CD8-positive, alpha-beta memory T cell (primary cell): ENCODE measurements around the gene BCL2L1. TPM values are rescaled to one million over a fixed set of nuclear protein-coding genes. Genes with fewer than 3 reads are reported as not detected.

Experiments used
- CTCF ChIA-PET: fragments of 350-600 bp; sonication (Branson Sonifier 250); formaldehyde crosslinking; loops from one replicate; lab custom pipeline; 2021; ENCODE audit warnings: antibody characterized with exemption; lab: Charles Lee
- POLR2A ChIA-PET: fragments of 350-600 bp; sonication (Branson Sonifier 250); formaldehyde crosslinking; loops from one replicate; lab custom pipeline; 2021; ENCODE audit warnings: antibody characterized with exemption; lab: Charles Lee
- DNase-seq, 5 donors: peaks; one replicate each; pipeline versions ENCODE4 v3.0.0 to v3.0.0-alpha.2; 2020 to 2022; ENCODE audit warnings: mixed read lengths in 1 of 5
- H3K27ac ChIP-seq: one replicate; pipeline ENCODE4 v1.7.0; 2013; ENCODE audit warnings: low read depth, mild to moderate bottlenecking, low read length, moderate library complexity
- H3K27me3 ChIP-seq: 2 replicates; pipeline ENCODE4 v1.7.0; 2013; ENCODE audit warnings: low read length, mild to moderate bottlenecking; ENCODE audit not compliant: insufficient read depth, poor library complexity, severe bottlenecking
- H3K36me3 ChIP-seq: 2 replicates; pipeline ENCODE4 v1.7.0; 2013; ENCODE audit warnings: mild to moderate bottlenecking, low read length, moderate library complexity; ENCODE audit not compliant: insufficient read depth
- H3K4me1 ChIP-seq: 2 replicates; pipeline ENCODE4 v1.7.0; 2013; ENCODE audit warnings: mild to moderate bottlenecking, low read length, moderate library complexity; ENCODE audit not compliant: insufficient read depth
- H3K4me3 ChIP-seq: 2 replicates; pipeline ENCODE4 v1.7.0; 2013; ENCODE audit warnings: mild to moderate bottlenecking, low read length
- H3K9me3 ChIP-seq: 2 replicates; pipeline ENCODE4 v1.7.0; 2013; ENCODE audit warnings: mild to moderate bottlenecking, low read length
- H3K27ac Mint-ChIP-seq, 8 donors: one replicate each; pipeline ENCODE4 v1.8.0; 2020 to 2021; ENCODE audit warnings: mixed read lengths in 8 of 8, mild to moderate bottlenecking in 6 of 8, inconsistent platforms in 3 of 8, moderate library complexity in 3 of 8
- H3K27me3 Mint-ChIP-seq, 2 donors: one replicate each; pipeline ENCODE4 v1.8.0; 2020 to 2021; ENCODE audit warnings: mixed read lengths in 2 of 2, mild to moderate bottlenecking in 1 of 2, moderate library complexity in 1 of 2
- H3K36me3 Mint-ChIP-seq, 3 donors: one replicate each; pipeline ENCODE4 v1.8.0; 2020 to 2021; ENCODE audit warnings: mixed read lengths in 3 of 3, inconsistent platforms in 1 of 3, mild to moderate bottlenecking in 1 of 3
- H3K4me1 Mint-ChIP-seq, 3 donors: one replicate each; pipeline ENCODE4 v1.8.0; 2020 to 2021; ENCODE audit warnings: mixed read lengths in 3 of 3, inconsistent platforms in 1 of 3, mild to moderate bottlenecking in 1 of 3
- H3K4me3 Mint-ChIP-seq, 7 donors: one replicate each; pipeline ENCODE4 v1.8.0; 2020 to 2021; ENCODE audit warnings: mixed read lengths in 7 of 7, mild to moderate bottlenecking in 6 of 7, moderate library complexity in 4 of 7, inconsistent platforms in 2 of 7
- H3K9me3 Mint-ChIP-seq, 5 donors: one replicate each; pipeline ENCODE4 v1.8.0; 2020 to 2022; ENCODE audit warnings: mixed read lengths in 5 of 5, mild to moderate bottlenecking in 3 of 5, moderate library complexity in 2 of 5, inconsistent platforms in 1 of 5
- polyA plus RNA-seq: library from polyadenylated mRNA; unstranded; fragments of 300-500 nt; fragmentation: Illumina TruSeq; gene quantifications from one replicate; pipeline ENCODE4 v1.2.3, GENCODE V29; 2021
- total RNA-seq, 2 experiments: library from RNA; stranded (reverse); gene quantifications; one replicate each; pipeline ENCODE4 v1.2.3, GENCODE V29; 2021

Gene BCL2L1
- total and polyA plus RNA-seq, 3 experiments from 2014 or later: 32.1 to 328 (median 328) TPM

GRCh38 chr20:31666258-31667042 lies 56.2 kb downstream of the BCL2L1 start:
- H3K36me3 Mint-ChIP-seq: peaks cover 0 to 32% (median 2%) of the 10 kb centered on the region in 3 donors
- Histone ChIP-seq H3K4me1 (peaks cover 57% of the 10 kb centered on the region), H3K9me3 (no peaks in the 10 kb centered on the region), H3K36me3 (peaks cover 8% of the 10 kb centered on the region), H3K27me3 (no peaks in the 10 kb centered on the region), H3K4me3 (no peak overlapping the region), H3K27ac (peak overlapping the region; percentile 69)
- peak overlapping the region in 5 of 7 donors; percentile 45 to 79 (median 72) for H3K4me3 Mint-ChIP-seq
- peaks cover 68 to 73% (median 69%) of the 10 kb centered on the region in 3 donors for H3K4me1 Mint-ChIP-seq
- H3K27ac Mint-ChIP-seq: peak overlapping the region; percentile 75 to 99 (median 92)
- H3K9me3 Mint-ChIP-seq: no peaks in the 10 kb centered on the region
- CTCF ChIA-PET: interaction anchor here (3.1 to 12.2 kb wide), 2 partner anchors 56 to 57 kb away, joined by 68 to 138 read pairs; partner anchors contain the start of gene BCL2L1
- POLR2A ChIA-PET: interaction anchor here (0.6 kb wide), 3 partner anchors 9 to 925 kb away, joined by 3 to 4 read pairs (median 3); no protein-coding TSS in a partner anchor
- H3K27me3 Mint-ChIP-seq: no peaks in the 10 kb centered on the region
- peak in 4 of 5 donors; percentile 37 to 63 (median 55) for DNase-seq

GRCh38 chr20:31665753-31666152 lies 56.9 kb downstream of the BCL2L1 start:
- no peaks in the 10 kb centered on the region for H3K9me3 ChIP-seq
- H3K36me3 ChIP-seq: peaks cover 8% of the 10 kb centered on the region
- Mint-ChIP-seq H3K4me1 (peaks cover 67 to 72% (median 72%) of the 10 kb centered on the region in 3 donors), H3K36me3 (peaks cover 0 to 32% (median 2%) of the 10 kb centered on the region in 3 donors), H3K27me3 (no peaks in the 10 kb centered on the region), H3K9me3 (no peaks in the 10 kb centered on the region), H3K4me3 (no peak overlapping the region), H3K27ac (peak overlapping the region; percentile 75 to 99 (median 88))
- H3K4me3 ChIP-seq: no peak overlapping the region
- POLR2A ChIA-PET: interaction anchor here (2.4 kb wide), 1 partner anchor 57 kb away, joined by 15 read pairs; the partner anchor contains the start of gene BCL2L1
- H3K27ac ChIP-seq: peak overlapping the region; percentile 69
- CTCF ChIA-PET: interaction anchor here (1.2 to 3.1 kb wide), 3 partner anchors 55 to 103 kb away, joined by 3 to 68 read pairs (median 6); partner anchors contain the start of gene BCL2L1
- H3K27me3 ChIP-seq: no peaks in the 10 kb centered on the region
- DNase-seq: no peak
- peaks cover 53% of the 10 kb centered on the region for H3K4me1 ChIP-seq

- Mint-ChIP-seq H3K27me3 (no peaks in the 10 kb centered on the region), H3K4me3 (peak overlapping the region in 1 of 7 donors; percentile 74), H3K9me3 (no peaks in the 10 kb centered on the region), H3K36me3 (peaks cover 0 to 32% (median 2%) of the 10 kb centered on the region in 3 donors), H3K4me1 (peaks cover 62 to 72% (median 69%) of the 10 kb centered on the region in 3 donors), H3K27ac (peak overlapping the region; percentile 17 to 97 (median 88))
- no peak for DNase-seq
- H3K27me3 ChIP-seq: no peaks in the 10 kb centered on the region
- no peak overlapping the region for H3K4me3 ChIP-seq
- H3K4me1 ChIP-seq: peaks cover 49% of the 10 kb centered on the region
- ChIA-PET CTCF (interaction anchor here (1.2 to 3.1 kb wide), 3 partner anchors 56 to 102 kb away, joined by 3 to 68 read pairs (median 6); partner anchors contain the start of gene BCL2L1), POLR2A (interaction anchor here (0.6 to 2.4 kb wide), 2 partner anchors 58 to 92 kb away, joined by 5 to 15 read pairs; partner anchors contain the start of gene BCL2L1)
- H3K9me3 ChIP-seq: no peaks in the 10 kb centered on the region
- H3K27ac ChIP-seq: peak overlapping the region; percentile 69
- H3K36me3 ChIP-seq: peaks cover 8% of the 10 kb centered on the region
These were observed 57.8 kb downstream of the BCL2L1 start for GRCh38 chr20:31664696-31665354.

- POLR2A ChIA-PET: interaction anchor here (2.4 kb wide), 1 partner anchor 59 kb away, joined by 15 read pairs; the partner anchor contains the start of gene BCL2L1
- peak overlapping the region in 2 of 7 donors; percentile 1 to 13 for H3K4me3 Mint-ChIP-seq
- CTCF ChIA-PET: interaction anchor here (0.7 to 3.1 kb wide), 4 partner anchors 12 to 101 kb away, joined by 3 to 68 read pairs (median 5); partner anchors contain the start of gene BCL2L1
- H3K27ac Mint-ChIP-seq: peak overlapping the region; percentile 61 to 97 (median 80)
- no peaks in the 10 kb centered on the region for H3K9me3 Mint-ChIP-seq
- Histone ChIP-seq H3K4me3 (no peak overlapping the region), H3K27me3 (no peaks in the 10 kb centered on the region), H3K36me3 (peaks cover 8% of the 10 kb centered on the region), H3K9me3 (no peaks in the 10 kb centered on the region), H3K27ac (peak overlapping the region; percentile 69), H3K4me1 (peaks cover 46% of the 10 kb centered on the region)
- DNase-seq: no peak
- peaks cover 0 to 29% (median 2%) of the 10 kb centered on the region in 3 donors for H3K36me3 Mint-ChIP-seq
- no peaks in the 10 kb centered on the region for H3K27me3 Mint-ChIP-seq
- peaks cover 55 to 64% (median 61%) of the 10 kb centered on the region in 3 donors for H3K4me1 Mint-ChIP-seq
These were observed 58.6 kb downstream of the BCL2L1 start for GRCh38 chr20:31663838-31664695.

- POLR2A ChIA-PET: interaction anchor here (2.4 kb wide), 1 partner anchor 59 kb away, joined by 15 read pairs; the partner anchor contains the start of gene BCL2L1
- H3K27ac Mint-ChIP-seq: peak overlapping the region in 6 of 8 donors; percentile 69 to 97 (median 80)
- no peak for DNase-seq
These were observed 59.2 kb downstream of the BCL2L1 start for GRCh38 chr20:31663524-31663837.

GRCh38 chr20:31662372-31662854 lies 60.3 kb downstream of the BCL2L1 start:
- ChIA-PET POLR2A (interaction anchor here (0.6 to 3.1 kb wide), 2 partner anchors 61 to 494 kb away, joined by 4 to 68 read pairs; partner anchors contain the start of gene BCL2L1), CTCF (interaction anchor here (0.7 to 9.5 kb wide), 21 partner anchors 10 to 189 kb away, joined by 3 to 295 read pairs (median 6); partner anchors contain the start of genes BCL2L1 and TPX2)
- Histone ChIP-seq H3K9me3 (no peaks in the 10 kb centered on the region), H3K27me3 (no peaks in the 10 kb centered on the region), H3K4me1 (peaks cover 39% of the 10 kb centered on the region), H3K4me3 (no peak overlapping the region), H3K27ac (peak overlapping the region; percentile 65), H3K36me3 (peaks cover 8% of the 10 kb centered on the region)
- Mint-ChIP-seq H3K9me3 (no peaks in the 10 kb centered on the region), H3K27me3 (no peaks in the 10 kb centered on the region), H3K4me3 (peak overlapping the region; percentile 3 to 88 (median 79)), H3K4me1 (peaks cover 47 to 52% (median 50%) of the 10 kb centered on the region in 3 donors), H3K36me3 (peaks cover 0 to 24% (median 2%) of the 10 kb centered on the region in 3 donors), H3K27ac (peak overlapping the region; percentile 4 to 96 (median 86))
- DNase-seq: no peak

More at GRCh38 chr20:31663524-31663837, 59.2 kb downstream of the BCL2L1 start:
- H3K4me1 Mint-ChIP-seq: peaks cover 55 to 61% (median 59%) of the 10 kb centered on the region in 3 donors
- Histone ChIP-seq H3K4me3 (no peak overlapping the region), H3K27ac (peak overlapping the region; percentile 69), H3K27me3 (no peaks in the 10 kb centered on the region), H3K36me3 (peaks cover 8% of the 10 kb centered on the region), H3K4me1 (peaks cover 46% of the 10 kb centered on the region), H3K9me3 (no peaks in the 10 kb centered on the region)
- H3K36me3 Mint-ChIP-seq: peaks cover 0 to 29% (median 2%) of the 10 kb centered on the region in 3 donors
- CTCF ChIA-PET: interaction anchor here (0.7 to 3.1 kb wide), 3 partner anchors 12 to 60 kb away, joined by 4 to 68 read pairs (median 6); partner anchors contain the start of gene BCL2L1
- H3K4me3 Mint-ChIP-seq: no peak overlapping the region
- H3K9me3 Mint-ChIP-seq: no peaks in the 10 kb centered on the region
- H3K27me3 Mint-ChIP-seq: no peaks in the 10 kb centered on the region
